OCI-LY1 (cell line): ENCODE results near the gene POSTN.

Experiments used
- EZH2 ChIP-seq: fragments of 200-600 bp; sonication (generic), shearing (Covaris generic); IDR thresholded peaks from 2 replicates; pipeline ENCODE4 v1.8.0; 2017; ENCODE audit warnings: borderline replicate concordance, mixed run types, mild to moderate bottlenecking, antibody characterized with exemption, low read length, moderate library complexity, mixed read lengths
- TF ChIP-seq, protein P1 (sequence below): fragments of 200-600 bp; sonication (generic), shearing (Covaris generic); IDR thresholded peaks from 2 replicates; pipeline ENCODE4 v1.5.1; 2017; ENCODE audit warnings: mild to moderate bottlenecking, antibody characterized with exemption, low read length, moderate library complexity, mixed read lengths

DNA sequence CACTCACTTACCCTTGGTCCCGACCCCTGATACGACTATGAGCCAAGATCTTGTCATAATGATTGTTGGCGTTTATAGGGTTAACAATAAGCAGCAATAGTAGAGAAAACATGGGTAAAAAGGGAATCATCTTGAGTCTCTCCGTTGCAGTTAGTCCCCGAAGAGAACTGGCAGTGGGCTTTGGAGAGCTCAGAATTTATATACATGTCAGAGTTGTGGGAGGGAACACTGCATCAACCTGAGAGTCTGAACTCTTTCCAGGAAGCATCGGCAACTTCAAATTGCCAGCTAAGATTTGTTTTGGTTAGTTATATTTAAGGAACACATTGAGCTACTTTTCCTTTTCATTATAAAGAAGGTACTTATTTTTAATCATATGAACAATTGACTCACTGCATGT, at the start of gene POSTN:
- TF ChIP-seq, protein P1, sequence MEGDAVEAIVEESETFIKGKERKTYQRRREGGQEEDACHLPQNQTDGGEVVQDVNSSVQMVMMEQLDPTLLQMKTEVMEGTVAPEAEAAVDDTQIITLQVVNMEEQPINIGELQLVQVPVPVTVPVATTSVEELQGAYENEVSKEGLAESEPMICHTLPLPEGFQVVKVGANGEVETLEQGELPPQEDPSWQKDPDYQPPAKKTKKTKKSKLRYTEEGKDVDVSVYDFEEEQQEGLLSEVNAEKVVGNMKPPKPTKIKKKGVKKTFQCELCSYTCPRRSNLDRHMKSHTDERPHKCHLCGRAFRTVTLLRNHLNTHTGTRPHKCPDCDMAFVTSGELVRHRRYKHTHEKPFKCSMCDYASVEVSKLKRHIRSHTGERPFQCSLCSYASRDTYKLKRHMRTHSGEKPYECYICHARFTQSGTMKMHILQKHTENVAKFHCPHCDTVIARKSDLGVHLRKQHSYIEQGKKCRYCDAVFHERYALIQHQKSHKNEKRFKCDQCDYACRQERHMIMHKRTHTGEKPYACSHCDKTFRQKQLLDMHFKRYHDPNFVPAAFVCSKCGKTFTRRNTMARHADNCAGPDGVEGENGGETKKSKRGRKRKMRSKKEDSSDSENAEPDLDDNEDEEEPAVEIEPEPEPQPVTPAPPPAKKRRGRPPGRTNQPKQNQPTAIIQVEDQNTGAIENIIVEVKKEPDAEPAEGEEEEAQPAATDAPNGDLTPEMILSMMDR, result no peak
- no peak for TF ChIP-seq EZH2
